Activated T-cell treated with anti-CD3 and anti-CD28 coated beads for 48 hours (primary cell): ENCODE data around the gene ZNF30.
A peak's percentile ranks its signal among the peaks of the same experiment; 100 is the strongest.
"Not testable (repeated sequence)": the region's sequence is repeated elsewhere in the genome, so short reads cannot be mapped to it uniquely, and the experiment has no call there.

Experiments used
- DNase-seq: peaks from one replicate; pipeline ENCODE4 v3.0.0-alpha.2; 2020; ENCODE audit warnings: low read depth

The ZNF30 gene

GRCh38 chr19:34985249-34986022 is 58.7 kb downstream of the ZNF30 start:
- no peak for DNase-seq

GRCh38 chr19:34988119-34988518 is 61.4 kb downstream of the ZNF30 start:
- no peak for DNase-seq

- DNase-seq: no peak
These were observed 62.6 kb downstream of the ZNF30 start for GRCh38 chr19:34989298-34989697.

- peak; percentile 58 for DNase-seq
These were observed 64.0 kb downstream of the ZNF30 start for GRCh38 chr19:34990578-34991192.

GRCh38 chr19:34991542-34992333 is 65.0 kb downstream of the ZNF30 start:
- DNase-seq: no peak

GRCh38 chr19:34992582-34992981 is 65.9 kb downstream of the ZNF30 start:
- DNase-seq: not testable (repeated sequence)

GRCh38 chr19:34994286-34994642 is 67.6 kb downstream of the ZNF30 start:
- no peak for DNase-seq
